ENCODE data around the gene ITPR3.

The ITPR3 gene

GRCh38 chr6:33671744-33672072, 50.6 kb downstream of the ITPR3 start:
- no peak for DNase-seq

DNA sequence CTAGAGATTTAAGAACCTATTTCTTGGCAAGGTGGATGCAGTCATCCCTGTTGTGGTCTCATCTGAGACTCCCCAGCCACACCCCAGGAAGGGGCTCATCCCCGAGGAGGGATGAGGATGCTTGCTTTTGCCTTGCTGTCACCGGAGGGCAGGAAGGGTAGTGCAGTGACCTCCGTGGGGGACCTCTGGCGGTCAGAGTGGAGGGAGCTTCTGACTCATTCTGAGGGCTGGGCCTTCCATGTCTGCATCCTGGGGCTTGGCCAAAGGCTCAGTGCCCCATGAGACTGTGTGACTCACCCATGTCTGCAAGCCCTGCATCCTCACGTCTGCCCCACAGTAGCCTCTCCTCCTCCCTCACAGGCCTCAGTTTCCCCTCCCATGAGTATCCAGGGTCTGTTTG, 51.7 kb downstream of the ITPR3 start:
- DNase-seq: no peak

- DNase-seq: no peak
Observed at GRCh38 chr6:33673851-33674250, 52.7 kb downstream of the ITPR3 start.

GRCh38 chr6:33675968-33676367, 54.8 kb downstream of the ITPR3 start:
- no peak for DNase-seq

DNA sequence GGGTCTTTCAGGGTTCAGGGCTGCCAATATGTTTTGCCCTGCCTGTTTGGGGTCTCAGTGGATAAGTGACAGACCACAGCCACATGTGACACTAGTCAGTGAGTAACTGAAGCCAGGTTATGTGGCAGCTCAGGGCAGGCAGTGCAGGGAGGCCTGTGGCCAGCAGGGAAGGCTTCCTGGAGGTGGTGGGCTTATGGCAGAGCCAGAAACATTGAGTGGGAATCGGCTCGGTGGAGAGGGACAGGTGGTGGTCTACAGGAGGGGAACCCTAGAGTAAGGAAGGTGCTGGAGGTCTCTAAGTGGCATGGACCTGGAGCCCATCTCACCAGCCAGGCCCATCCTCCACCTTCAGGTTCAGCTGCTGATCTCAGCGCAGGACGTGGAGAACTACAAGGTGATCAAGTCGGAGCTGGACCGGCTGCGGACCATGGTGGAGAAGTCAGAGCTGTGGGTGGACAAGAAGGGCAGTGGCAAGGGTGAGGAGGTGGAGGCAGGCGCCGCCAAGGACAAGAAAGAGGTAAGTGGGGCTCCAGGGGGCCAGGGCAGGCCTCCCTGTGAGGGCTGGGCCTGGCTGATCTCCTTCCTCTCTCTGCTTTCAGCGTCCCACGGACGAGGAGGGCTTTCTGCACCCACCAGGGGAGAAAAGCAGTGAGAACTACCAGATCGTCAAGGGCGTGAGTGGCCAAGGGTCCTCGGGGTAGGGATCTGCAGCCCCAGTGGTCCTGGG, 55.5 kb downstream of the ITPR3 start:
- no peak for DNase-seq

DNA sequence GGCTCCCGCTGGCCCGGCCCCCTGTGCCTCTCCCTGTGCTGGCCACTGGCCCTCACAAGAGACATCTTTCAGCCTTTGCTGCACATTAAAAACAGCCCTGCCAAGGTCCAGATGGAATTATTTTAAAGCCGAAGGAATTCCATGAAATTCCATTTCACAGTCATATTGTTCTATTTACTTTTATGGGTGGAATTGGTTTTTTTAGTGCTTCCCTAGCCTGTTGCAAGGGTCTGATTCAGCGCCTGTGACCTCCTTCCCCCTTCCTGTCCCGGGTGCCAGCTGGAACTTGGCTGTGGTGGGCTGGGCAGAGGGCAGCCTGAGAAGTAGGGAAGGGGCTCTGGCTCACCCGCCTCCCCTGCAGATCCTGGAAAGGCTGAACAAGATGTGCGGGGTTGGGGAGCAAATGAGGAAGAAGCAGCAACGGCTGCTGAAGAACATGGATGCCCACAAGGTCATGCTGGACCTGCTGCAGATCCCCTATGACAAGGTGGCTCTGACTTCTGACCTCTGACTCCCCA, 56.1 kb downstream of the ITPR3 start:
- no peak for DNase-seq

GRCh38 chr6:33677689-33678088, 56.6 kb downstream of the ITPR3 start:
- no peak for DNase-seq

DNA sequence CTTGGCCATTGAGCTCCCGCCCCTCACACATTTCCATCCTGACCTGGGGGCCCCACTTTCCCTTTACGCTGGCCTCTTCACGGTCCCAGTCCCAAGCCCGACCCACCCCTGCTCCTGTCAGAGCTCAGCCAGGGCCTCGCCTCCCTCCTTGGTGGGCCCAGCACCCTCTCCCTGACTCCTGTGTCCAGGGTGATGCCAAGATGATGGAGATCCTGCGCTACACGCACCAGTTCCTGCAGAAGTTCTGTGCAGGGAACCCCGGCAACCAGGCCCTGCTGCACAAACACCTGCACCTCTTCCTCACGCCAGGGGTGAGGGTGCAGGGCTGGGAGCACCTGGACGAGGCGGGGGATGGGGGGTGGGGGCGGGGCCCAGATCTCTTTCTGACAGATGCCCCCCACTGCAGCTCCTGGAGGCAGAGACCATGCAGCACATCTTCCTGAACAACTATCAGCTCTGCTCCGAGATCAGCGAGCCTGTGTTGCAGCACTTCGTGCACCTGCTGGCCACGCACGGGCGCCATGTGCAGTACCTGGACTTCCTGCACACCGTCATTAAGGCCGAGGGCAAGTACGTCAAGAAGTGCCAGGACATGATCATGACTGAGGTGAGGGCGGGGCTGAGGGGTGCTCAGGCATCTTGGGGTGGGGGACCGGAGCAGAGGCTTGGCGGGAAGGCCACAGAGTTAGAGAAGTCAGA, 57.3 kb downstream of the ITPR3 start:
- DNase-seq: no peak

GRCh38 chr6:33678932-33679490, 57.9 kb downstream of the ITPR3 start:
- no peak for DNase-seq

DNA sequence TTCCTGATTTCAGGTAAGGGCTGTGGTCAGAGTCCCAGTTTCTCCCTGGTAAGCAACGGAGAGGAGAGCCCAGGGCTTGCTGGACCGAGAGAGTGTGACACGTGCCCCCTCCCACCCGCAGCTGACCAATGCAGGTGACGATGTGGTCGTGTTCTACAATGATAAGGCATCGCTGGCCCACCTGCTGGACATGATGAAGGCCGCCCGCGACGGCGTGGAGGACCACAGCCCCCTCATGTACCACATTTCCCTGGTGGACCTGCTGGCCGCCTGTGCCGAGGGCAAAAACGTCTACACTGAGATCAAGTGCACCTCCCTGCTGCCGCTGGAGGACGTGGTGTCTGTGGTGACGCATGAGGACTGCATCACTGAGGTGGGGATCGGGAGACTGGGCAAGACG, 58.6 kb downstream of the ITPR3 start:
- no peak for DNase-seq

- no peak for DNase-seq
Observed at GRCh38 chr6:33682341-33682740, 61.2 kb downstream of the ITPR3 start.

- DNase-seq: no peak
Observed at GRCh38 chr6:33683051-33683571, 62.0 kb downstream of the ITPR3 start.

GRCh38 chr6:33683576-33684427, 62.7 kb downstream of the ITPR3 start:
- no peak for DNase-seq

GRCh38 chr6:33684428-33684896, 63.3 kb downstream of the ITPR3 start:
- no peak for DNase-seq

DNA sequence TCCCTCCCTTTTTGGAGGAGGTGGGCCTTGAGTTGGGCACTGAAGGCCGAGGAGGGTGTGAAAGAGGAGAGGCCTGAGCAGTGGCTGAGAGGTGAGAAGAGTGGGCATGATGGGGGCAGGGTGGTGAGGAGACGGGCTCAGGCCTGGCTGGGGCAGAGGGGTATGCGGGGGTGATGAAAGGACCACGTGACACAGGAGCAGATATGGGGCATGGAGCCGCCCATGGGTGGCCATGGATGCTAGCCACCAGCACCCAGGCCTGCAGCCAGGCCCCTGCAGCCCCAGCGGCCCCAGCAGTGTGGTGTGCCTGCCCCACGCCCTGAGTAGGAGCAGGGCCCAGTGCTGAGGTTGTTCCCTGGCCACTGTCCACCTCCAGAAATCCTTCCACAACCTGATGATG, 63.9 kb downstream of the ITPR3 start:
- no peak for DNase-seq

GRCh38 chr6:33685411-33686224, 64.5 kb downstream of the ITPR3 start:
- DNase-seq: no peak

GRCh38 chr6:33686225-33686924, 65.3 kb downstream of the ITPR3 start:
- DNase-seq: no peak

- DNase-seq: no peak
Observed at GRCh38 chr6:33686981-33687975, 66.2 kb downstream of the ITPR3 start.

GRCh38 chr6:33688006-33688405, 66.9 kb downstream of the ITPR3 start:
- DNase-seq: no peak

Data from AML-193 (cell line).